Endothelial cell of umbilical vein (primary cell): ENCODE measurements around the gene ANGPTL7. TPM values are rescaled to one million over a fixed set of nuclear protein-coding genes. Genes with fewer than 3 reads are reported as not detected.

ENCODE experiments used
- BruUV-seq: library from RNA; stranded (reverse); fragments of 400-500 nt; replicated peaks from 2 replicates; lab custom pipeline; 2021; lab: Mats Ljungman, UMichigan
- CTCF ChIA-PET: fragments of 300-600, 350-600 bp; sonication (Branson Sonifier 250); formaldehyde crosslinking; loops from one replicate; lab custom pipeline; 2021; ENCODE audit warnings: antibody characterized with exemption, inconsistent platforms; lab: Charles Lee
- POLR2A ChIA-PET: fragments of 300-600, 350-600 bp; sonication (Branson Sonifier 250); formaldehyde crosslinking; loops from one replicate; lab custom pipeline; 2021; ENCODE audit warnings: antibody characterized with exemption, inconsistent platforms; lab: Charles Lee
- DNase-seq: peaks from one replicate; pipeline ENCODE4 v3.0.0-alpha.2; 2011; ENCODE audit warnings: low read depth, low spot score
- FAIRE-seq: peaks from 2 replicates; lab custom pipeline; 2011; peaks lifted over from hg19 to GRCh38; lab: Jason Lieb, UNC
- H2AFZ ChIP-seq: 2 replicates; pipeline ENCODE4 v1.6.0; 2012; ENCODE audit warnings: low read depth, low read length, control low read depth, inconsistent platforms
- H3K27ac ChIP-seq: 2 replicates; pipeline ENCODE4 v1.5.1; 2011; ENCODE audit warnings: low read depth, mild to moderate bottlenecking, control low read depth, low read length, moderate library complexity; ENCODE audit not compliant: insufficient read depth
- H3K27me3 ChIP-seq, 2 experiments: 2 replicates each; pipeline versions ENCODE4 v1.6.0 to v1.6.1; 2011; ENCODE audit warnings: low read length in 2 of 2, mixed read lengths in 1 of 2; ENCODE audit not compliant: control insufficient read depth in 2 of 2, insufficient read depth in 2 of 2
- H3K36me3 ChIP-seq, 2 experiments: 2 replicates in 1 of 2; 3 replicates in 1 of 2; pipeline ENCODE4 v1.5.1; 2011; ENCODE audit warnings: low read length in 2 of 2, mild to moderate bottlenecking in 1 of 2, moderate library complexity in 1 of 2; ENCODE audit not compliant: control insufficient read depth in 2 of 2, insufficient read depth in 2 of 2; ENCODE audit errors: extremely low read depth in 1 of 2
- H3K4me1 ChIP-seq: 3 replicates; pipeline ENCODE4 v1.5.1; 2011; ENCODE audit warnings: mild to moderate bottlenecking, low read length; ENCODE audit not compliant: control insufficient read depth, insufficient read depth; ENCODE audit errors: extremely low read depth
- H3K4me2 ChIP-seq: 2 replicates; pipeline ENCODE4 v1.6.1; 2011; ENCODE audit warnings: low read length, control low read depth, mixed read lengths; ENCODE audit not compliant: insufficient read depth
- H3K4me3 ChIP-seq, 3 experiments: fragments of 200-600 bp in 1 of 3; sonication (generic), shearing (Covaris generic) in 1 of 3; replicated peaks in 1 of 3; 2 replicates each; pipeline ENCODE4 v1.5.1; 2011 to 2016; ENCODE audit warnings: control low read depth in 3 of 3, low read length in 3 of 3, mild to moderate bottlenecking in 2 of 3, inconsistent platforms in 1 of 3, low read depth in 1 of 3, moderate library complexity in 1 of 3; ENCODE audit not compliant: insufficient read depth in 1 of 3
- H3K79me2 ChIP-seq: 2 replicates; pipeline ENCODE4 v1.6.0; 2012; ENCODE audit warnings: low read length, inconsistent platforms; ENCODE audit not compliant: control insufficient read depth, insufficient read depth
- H3K9ac ChIP-seq: replicated peaks from 2 replicates; pipeline ENCODE3; 2011; ENCODE audit warnings: low read length, control low read depth; ENCODE audit not compliant: insufficient read depth; ENCODE audit errors: extremely low read depth
- H3K9me1 ChIP-seq: replicated peaks from 3 replicates; pipeline ENCODE4 v1.6.0; 2011; ENCODE audit warnings: mild to moderate bottlenecking, low read length; ENCODE audit not compliant: control insufficient read depth, insufficient read depth; ENCODE audit errors: extremely low read depth
- H3K9me3 ChIP-seq: replicated peaks from 2 replicates; pipeline ENCODE4 v1.5.1; 2012; ENCODE audit warnings: low read length, inconsistent platforms; ENCODE audit not compliant: control insufficient read depth, insufficient read depth
- H4K20me1 ChIP-seq: replicated peaks from 2 replicates; pipeline ENCODE3; 2011; ENCODE audit warnings: mild to moderate bottlenecking, low read length; ENCODE audit not compliant: control insufficient read depth, insufficient read depth; ENCODE audit errors: extremely low read depth
- EZH2 ChIP-seq: IDR thresholded peaks from 2 replicates; pipeline ENCODE4 v1.6.1; 2012; ENCODE audit warnings: borderline replicate concordance, low read depth, mild to moderate bottlenecking, moderate library complexity, low read length, inconsistent platforms; ENCODE audit not compliant: severe bottlenecking
- FOS ChIP-seq: IDR thresholded peaks from 2 replicates; pipeline ENCODE4 v1.6.1; 2011; ENCODE audit warnings: mild to moderate bottlenecking, low read length, moderate library complexity, borderline replicate concordance; ENCODE audit not compliant: insufficient read depth
- GATA2 ChIP-seq: IDR thresholded peaks from 2 replicates; pipeline ENCODE4 v1.7.0; 2011; ENCODE audit warnings: low read depth, mild to moderate bottlenecking, moderate library complexity, mixed read lengths, low read length; ENCODE audit not compliant: insufficient read length, insufficient read depth
- JUN ChIP-seq: IDR thresholded peaks from 2 replicates; pipeline ENCODE4 v1.6.1; 2011; ENCODE audit warnings: borderline replicate concordance, low read depth; ENCODE audit not compliant: insufficient read length, insufficient read depth
- MYC ChIP-seq: IDR thresholded peaks from one replicate; pipeline ENCODE4 v1.6.1; 2011; ENCODE audit warnings: mild to moderate bottlenecking, low read depth, low read length
- POLR2A ChIP-seq: IDR thresholded peaks from 2 replicates; pipeline ENCODE4 v1.6.1; 2012; ENCODE audit warnings: low read depth, mild to moderate bottlenecking, control low read depth, low read length
- POLR2AphosphoS5 ChIP-seq: IDR thresholded peaks from 2 replicates; pipeline ENCODE4 v1.6.1; 2012; ENCODE audit warnings: low read depth, mild to moderate bottlenecking, control low read depth, low read length, moderate library complexity; ENCODE audit not compliant: insufficient read depth
- dilution Hi-C: fragments of 300-500 bp; cut with MboI; formaldehyde crosslinking; loops from one replicate; pipeline ENCODE4 v1.15.0; 2019; ENCODE audit warnings: low sequenced_read_pairs; ENCODE audit not compliant: extremely low pct_ligation_motif_present
- intact Hi-C: fragments of 100-400 bp; cut with micrococcal nuclease; formaldehyde crosslinking; loops from one replicate; pipeline ENCODE4 v1.10.0; 2022
- polyA plus RNA-seq, 4 experiments: library from polyadenylated mRNA; depleted of rRNA in 3 of 4; stranded (reverse) in 3 of 4; unstranded in 1 of 4; fragments of >200 nt; gene quantifications; 2 replicates each; pipeline versions ENCODE4 v1.2.1 to v1.2.3, GENCODE V29; 2011 to 2012; ENCODE audit warnings: missing spikeins in 1 of 4
- total RNA-seq: library from RNA; stranded (reverse); gene quantifications from 2 replicates; pipeline ENCODE4 v1.2.3, GENCODE V29; 2021
- TF ChIP-seq, protein P1 (sequence below): IDR thresholded peaks from 2 replicates; pipeline ENCODE4 v1.6.1; 2011; ENCODE audit not compliant: insufficient read depth, insufficient read length
- TF ChIP-seq, protein P2 (sequence below), 2 donors: IDR thresholded peaks; 1 replicate in 1 of 2; 2 replicates in 1 of 2; pipeline ENCODE4 v1.5.1; 2011; ENCODE audit warnings: low read length in 2 of 2, mild to moderate bottlenecking in 2 of 2, moderate library complexity in 2 of 2, control low read depth in 1 of 2, inconsistent platforms in 1 of 2, low read depth in 1 of 2; ENCODE audit not compliant: insufficient read depth in 1 of 2; ENCODE audit errors: extremely low read depth in 1 of 2

ANGPTL7 gene
- total and polyA plus RNA-seq, 2 donors (not counting 3 experiments of a cell fraction or from before 2014, with no cell fraction given): not detected

DNA sequence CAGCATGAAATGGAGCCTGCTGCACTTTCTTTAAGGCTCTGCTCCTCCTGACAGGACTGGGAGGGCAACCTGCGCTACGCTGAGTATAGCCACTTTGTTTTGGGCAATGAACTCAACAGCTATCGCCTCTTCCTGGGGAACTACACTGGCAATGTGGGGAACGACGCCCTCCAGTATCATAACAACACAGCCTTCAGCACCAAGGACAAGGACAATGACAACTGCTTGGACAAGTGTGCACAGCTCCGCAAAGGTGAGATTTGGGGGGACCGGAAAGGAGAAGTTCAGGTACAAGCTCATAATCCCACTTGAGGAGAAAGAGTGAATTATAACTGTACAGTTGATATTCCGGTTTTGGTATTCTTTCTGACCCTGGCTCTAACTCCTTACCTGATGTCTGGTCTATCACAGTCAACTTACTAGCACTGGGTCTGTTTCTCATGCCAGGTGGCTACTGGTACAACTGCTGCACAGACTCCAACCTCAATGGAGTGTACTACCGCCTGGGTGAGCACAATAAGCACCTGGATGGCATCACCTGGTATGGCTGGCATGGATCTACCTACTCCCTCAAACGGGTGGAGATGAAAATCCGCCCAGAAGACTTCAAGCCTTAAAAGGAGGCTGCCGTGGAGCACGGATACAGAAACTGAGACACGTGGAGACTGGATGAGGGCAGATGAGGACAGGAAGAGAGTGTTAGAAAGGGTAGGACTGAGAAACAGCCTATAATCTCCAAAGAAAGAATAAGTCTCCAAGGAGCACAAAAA, 5.4 kb downstream of the ANGPTL7 start:
- H3K4me3 ChIP-seq: no peak overlapping the region
- H3K9ac ChIP-seq: no peak overlapping the region
- FAIRE-seq: no peak
- POLR2A ChIA-PET: no interaction called here
- dilution Hi-C loops (no loop called here), intact Hi-C loops (no loop called here)
- BruUV-seq: no TSS peak
- peaks cover 19 to 27% of the 10 kb centered on the region in 2 experiments for H3K36me3 ChIP-seq
- H3K9me1 ChIP-seq: no peaks in the 10 kb centered on the region
- H3K4me2 ChIP-seq: no peak overlapping the region
- peaks cover 4% of the 10 kb centered on the region for H3K4me1 ChIP-seq
- TF ChIP-seq EZH2 (no peak), FOS (no peak), JUN (no peak), POLR2AphosphoS5 (no peak), POLR2A (no peak), GATA2 (no peak), MYC (no peak)
- TF ChIP-seq, protein P1, sequence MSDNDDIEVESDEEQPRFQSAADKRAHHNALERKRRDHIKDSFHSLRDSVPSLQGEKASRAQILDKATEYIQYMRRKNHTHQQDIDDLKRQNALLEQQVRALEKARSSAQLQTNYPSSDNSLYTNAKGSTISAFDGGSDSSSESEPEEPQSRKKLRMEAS: no peak
- TF ChIP-seq, protein P2, sequence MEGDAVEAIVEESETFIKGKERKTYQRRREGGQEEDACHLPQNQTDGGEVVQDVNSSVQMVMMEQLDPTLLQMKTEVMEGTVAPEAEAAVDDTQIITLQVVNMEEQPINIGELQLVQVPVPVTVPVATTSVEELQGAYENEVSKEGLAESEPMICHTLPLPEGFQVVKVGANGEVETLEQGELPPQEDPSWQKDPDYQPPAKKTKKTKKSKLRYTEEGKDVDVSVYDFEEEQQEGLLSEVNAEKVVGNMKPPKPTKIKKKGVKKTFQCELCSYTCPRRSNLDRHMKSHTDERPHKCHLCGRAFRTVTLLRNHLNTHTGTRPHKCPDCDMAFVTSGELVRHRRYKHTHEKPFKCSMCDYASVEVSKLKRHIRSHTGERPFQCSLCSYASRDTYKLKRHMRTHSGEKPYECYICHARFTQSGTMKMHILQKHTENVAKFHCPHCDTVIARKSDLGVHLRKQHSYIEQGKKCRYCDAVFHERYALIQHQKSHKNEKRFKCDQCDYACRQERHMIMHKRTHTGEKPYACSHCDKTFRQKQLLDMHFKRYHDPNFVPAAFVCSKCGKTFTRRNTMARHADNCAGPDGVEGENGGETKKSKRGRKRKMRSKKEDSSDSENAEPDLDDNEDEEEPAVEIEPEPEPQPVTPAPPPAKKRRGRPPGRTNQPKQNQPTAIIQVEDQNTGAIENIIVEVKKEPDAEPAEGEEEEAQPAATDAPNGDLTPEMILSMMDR (IDR thresholded peaks at IDR 0.05; ENCODE audit: extremely low read depth in 1 of 2, insufficient read depth in 1 of 2, low read depth in 1 of 2, low read length in 2 of 2): no peak
- CTCF ChIA-PET: no interaction called here
- H3K9me3 ChIP-seq: no peaks in the 10 kb centered on the region
- no peaks in the 10 kb centered on the region for H3K27me3 ChIP-seq
- no peak overlapping the region for H2AFZ ChIP-seq
- H3K79me2 ChIP-seq: no peaks in the 10 kb centered on the region
- DNase-seq: no peak
- H4K20me1 ChIP-seq: no peaks in the 10 kb centered on the region
- H3K27ac ChIP-seq: no peak overlapping the region
